Effector memory CD4-positive, alpha-beta T cell (primary cell): ENCODE measurements around the gene NPC2.

ENCODE experiments used
- DNase-seq, 3 donors: peaks; one replicate each; pipeline ENCODE4 v3.0.0-alpha.2; 2020
- H3K27ac ChIP-seq: 2 replicates; pipeline ENCODE4 v1.7.0; 2013; ENCODE audit warnings: mild to moderate bottlenecking, low read length, moderate library complexity; ENCODE audit not compliant: insufficient read depth, poor library complexity, severe bottlenecking
- H3K27me3 ChIP-seq: replicated peaks from 2 replicates; pipeline ENCODE4 v1.7.0; 2013; ENCODE audit warnings: mild to moderate bottlenecking, low read length; ENCODE audit not compliant: insufficient read depth, control insufficient read depth, poor library complexity, severe bottlenecking
- H3K36me3 ChIP-seq: 2 replicates; pipeline ENCODE4 v1.7.0; 2013; ENCODE audit warnings: mild to moderate bottlenecking, low read length, moderate library complexity; ENCODE audit not compliant: control insufficient read depth, insufficient read depth
- H3K4me1 ChIP-seq: 2 replicates; pipeline ENCODE4 v1.7.0; 2013; ENCODE audit warnings: low read length, mild to moderate bottlenecking; ENCODE audit not compliant: control insufficient read depth, insufficient read depth, poor library complexity, severe bottlenecking
- H3K4me3 ChIP-seq: 2 replicates; pipeline ENCODE4 v1.7.0; 2013; ENCODE audit warnings: low read length, low read depth, mild to moderate bottlenecking; ENCODE audit not compliant: insufficient read depth, poor library complexity, severe bottlenecking
- H3K9me3 ChIP-seq: 2 replicates; pipeline ENCODE4 v1.7.0; 2013; ENCODE audit warnings: mild to moderate bottlenecking, low read length, moderate library complexity; ENCODE audit not compliant: control insufficient read depth

Gene NPC2

DNA sequence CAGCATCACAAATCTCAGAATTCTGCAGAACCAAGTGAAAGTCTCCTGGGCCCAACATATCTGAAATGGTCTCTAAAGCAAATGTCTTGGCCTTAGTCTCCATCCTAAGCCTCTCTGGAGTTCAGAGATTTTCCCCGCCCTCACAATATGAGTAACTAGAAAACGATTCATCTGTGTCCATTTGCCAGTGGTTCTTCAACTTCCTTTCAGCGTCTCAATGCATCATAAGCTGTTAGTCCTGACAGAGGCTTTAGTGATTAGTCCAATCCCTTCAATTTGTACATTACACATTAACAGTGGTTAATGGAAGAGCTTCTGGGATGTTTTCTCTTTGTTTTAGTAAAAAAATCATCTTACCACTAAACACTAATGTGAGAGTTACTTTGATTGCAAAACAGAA, 17.4 kb downstream of the NPC2 start:
- no peaks in the 10 kb centered on the region for H3K4me1 ChIP-seq
- peaks cover 13% of the 10 kb centered on the region for H3K36me3 ChIP-seq
- no peak for DNase-seq
- no peaks in the 10 kb centered on the region for H3K9me3 ChIP-seq
- H3K4me3 ChIP-seq, result no peak overlapping the region
- H3K27me3 ChIP-seq, result no peaks in the 10 kb centered on the region
- H3K27ac ChIP-seq, result no peak overlapping the region

DNA sequence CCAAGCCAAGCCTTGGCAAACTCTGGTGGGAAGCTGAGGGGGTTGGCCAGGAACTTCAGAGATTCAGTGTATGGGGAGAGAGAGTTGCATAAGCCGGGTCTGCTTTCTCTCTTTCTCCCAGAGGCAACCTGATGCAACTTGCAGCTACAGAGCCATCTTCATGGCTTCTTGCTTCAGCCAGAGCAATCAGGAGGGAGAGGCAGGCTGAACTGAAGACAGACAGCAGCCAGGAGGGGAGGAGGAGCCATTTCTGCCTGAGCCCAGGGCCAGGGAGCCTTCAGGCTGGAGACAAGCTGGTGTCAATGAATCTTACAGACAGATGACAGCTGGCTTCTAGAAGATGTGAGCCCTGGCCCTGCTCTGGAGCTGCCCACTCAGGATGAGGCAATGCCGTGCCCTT, 18.7 kb downstream of the NPC2 start:
- no peak for DNase-seq
- no peak overlapping the region for H3K4me3 ChIP-seq
- peaks cover 3% of the 10 kb centered on the region for H3K36me3 ChIP-seq

DNA sequence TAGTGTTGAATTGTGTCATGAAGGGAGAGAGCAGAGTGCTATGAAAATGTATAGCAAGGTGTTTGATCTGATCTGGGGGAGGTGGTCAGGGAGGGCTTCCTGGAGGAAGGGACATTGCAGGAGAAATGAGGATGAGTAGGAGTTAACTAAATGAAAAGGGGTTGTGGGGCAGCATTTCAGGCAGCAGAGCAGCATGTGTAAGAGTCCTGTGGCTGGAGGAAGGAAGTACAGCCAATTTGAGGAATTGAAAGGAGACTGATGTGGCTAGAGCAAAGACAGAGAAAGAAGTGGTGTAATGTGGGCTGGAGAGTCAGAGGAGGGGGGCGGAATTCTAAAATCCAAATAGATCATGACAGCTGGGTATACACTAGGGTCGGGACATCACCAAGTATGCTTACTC, 20.5 kb downstream of the NPC2 start:
- Histone ChIP-seq H3K36me3 (no peaks in the 10 kb centered on the region), H3K4me3 (no peak overlapping the region), H3K4me1 (no peaks in the 10 kb centered on the region), H3K27ac (no peak overlapping the region), H3K27me3 (no peaks in the 10 kb centered on the region), H3K9me3 (no peaks in the 10 kb centered on the region)
- DNase-seq, result no peak

More for the DNA sequence above, 18.7 kb downstream of the NPC2 start:
- Histone ChIP-seq H3K4me1 (no peaks in the 10 kb centered on the region), H3K27me3 (no peaks in the 10 kb centered on the region), H3K9me3 (no peaks in the 10 kb centered on the region), H3K27ac (no peak overlapping the region)

GRCh38 chr14:74469548-74470518, 23.3 kb downstream of the NPC2 start:
- Histone ChIP-seq H3K27me3 (no peaks in the 10 kb centered on the region), H3K9me3 (no peaks in the 10 kb centered on the region), H3K27ac (no peak overlapping the region), H3K36me3 (no peaks in the 10 kb centered on the region), H3K4me1 (no peaks in the 10 kb centered on the region), H3K4me3 (no peak overlapping the region)
- DNase-seq, result no peak

- no peaks in the 10 kb centered on the region for H3K27me3 ChIP-seq
- H3K36me3 ChIP-seq, result no peaks in the 10 kb centered on the region
- DNase-seq, result no peak
- H3K4me1 ChIP-seq, result no peaks in the 10 kb centered on the region
- no peaks in the 10 kb centered on the region for H3K9me3 ChIP-seq
- no peak overlapping the region for H3K4me3 ChIP-seq
- H3K27ac ChIP-seq, result no peak overlapping the region
Measured at GRCh38 chr14:74468513-74468912, 24.6 kb downstream of the NPC2 start.

DNA sequence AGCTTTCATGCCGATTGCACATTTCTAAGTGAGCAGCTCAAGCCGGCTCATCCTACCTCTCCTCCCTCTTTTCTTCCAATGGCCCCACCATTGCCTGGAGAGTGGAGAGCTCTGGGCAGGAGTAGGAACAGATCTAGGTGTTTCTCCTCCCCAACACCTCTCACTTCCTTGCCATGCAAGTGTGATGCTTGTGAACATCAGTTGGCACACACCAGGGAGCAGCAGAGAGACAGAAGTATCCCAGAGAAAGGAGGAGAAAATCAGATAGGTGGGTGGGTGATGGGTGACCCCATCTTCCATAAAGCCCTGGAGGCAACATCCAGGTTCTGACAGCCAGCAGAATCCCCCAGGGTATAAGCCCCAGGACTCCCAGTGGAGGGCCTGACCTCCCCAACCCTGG, 27.8 kb downstream of the NPC2 start:
- H3K36me3 ChIP-seq, result no peaks in the 10 kb centered on the region
- H3K4me1 ChIP-seq, result no peaks in the 10 kb centered on the region
- no peak for DNase-seq
- no peak overlapping the region for H3K27ac ChIP-seq
- no peaks in the 10 kb centered on the region for H3K27me3 ChIP-seq
- no peaks in the 10 kb centered on the region for H3K9me3 ChIP-seq
- no peak overlapping the region for H3K4me3 ChIP-seq

DNA sequence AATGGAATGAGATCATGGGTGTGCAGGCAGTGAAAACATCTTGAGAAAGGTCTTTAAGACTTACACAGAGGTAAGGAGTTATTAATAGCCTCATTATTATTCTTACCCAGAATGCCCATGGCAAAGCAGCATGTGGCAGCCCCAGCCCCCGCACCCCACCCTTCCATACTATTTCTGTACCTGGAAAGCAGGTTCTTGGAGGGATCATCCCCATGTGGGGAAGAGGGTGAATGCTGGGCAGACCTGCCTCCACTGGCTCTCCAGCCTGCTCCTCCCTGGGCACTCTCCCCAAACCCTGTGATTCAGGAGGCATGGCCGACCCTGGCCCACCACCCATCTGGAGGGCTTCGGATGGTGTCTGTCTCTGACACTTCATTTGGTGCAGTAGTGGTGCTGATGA, 28.3 kb downstream of the NPC2 start:
- Histone ChIP-seq H3K4me1 (no peaks in the 10 kb centered on the region), H3K27me3 (no peaks in the 10 kb centered on the region), H3K36me3 (no peaks in the 10 kb centered on the region), H3K9me3 (no peaks in the 10 kb centered on the region), H3K4me3 (no peak overlapping the region), H3K27ac (no peak overlapping the region)
- DNase-seq, result no peak

- H3K36me3 ChIP-seq, result no peaks in the 10 kb centered on the region
- H3K27me3 ChIP-seq, result no peaks in the 10 kb centered on the region
- no peaks in the 10 kb centered on the region for H3K4me1 ChIP-seq
- DNase-seq, result no peak
- H3K4me3 ChIP-seq, result no peak overlapping the region
- no peaks in the 10 kb centered on the region for H3K9me3 ChIP-seq
- H3K27ac ChIP-seq, result no peak overlapping the region
Measured at GRCh38 chr14:74463697-74464096, 29.4 kb downstream of the NPC2 start.

DNA sequence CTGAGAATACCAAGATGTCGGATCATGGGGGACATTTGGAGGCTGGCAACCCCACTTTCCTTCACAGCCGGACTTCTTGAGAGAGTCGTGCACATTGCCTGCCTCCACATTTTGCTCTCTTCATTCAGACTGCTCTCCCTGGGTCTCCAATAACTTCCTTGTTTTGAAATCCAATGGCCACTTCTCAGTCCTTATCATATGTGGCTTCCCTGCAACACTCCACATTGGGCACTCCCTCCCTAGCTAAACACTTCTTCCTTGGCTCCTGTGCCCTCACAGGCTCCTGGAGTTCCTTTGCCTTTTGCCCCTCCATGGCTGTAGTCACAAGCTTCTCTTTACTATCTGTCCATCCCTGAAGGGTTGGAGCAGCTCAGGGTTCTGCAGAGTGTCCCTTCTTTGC, 30.1 kb downstream of the NPC2 start:
- Histone ChIP-seq H3K4me1 (no peaks in the 10 kb centered on the region), H3K4me3 (no peak overlapping the region), H3K27me3 (no peaks in the 10 kb centered on the region), H3K27ac (no peak overlapping the region), H3K9me3 (no peaks in the 10 kb centered on the region), H3K36me3 (no peaks in the 10 kb centered on the region)
- no peak for DNase-seq

DNA sequence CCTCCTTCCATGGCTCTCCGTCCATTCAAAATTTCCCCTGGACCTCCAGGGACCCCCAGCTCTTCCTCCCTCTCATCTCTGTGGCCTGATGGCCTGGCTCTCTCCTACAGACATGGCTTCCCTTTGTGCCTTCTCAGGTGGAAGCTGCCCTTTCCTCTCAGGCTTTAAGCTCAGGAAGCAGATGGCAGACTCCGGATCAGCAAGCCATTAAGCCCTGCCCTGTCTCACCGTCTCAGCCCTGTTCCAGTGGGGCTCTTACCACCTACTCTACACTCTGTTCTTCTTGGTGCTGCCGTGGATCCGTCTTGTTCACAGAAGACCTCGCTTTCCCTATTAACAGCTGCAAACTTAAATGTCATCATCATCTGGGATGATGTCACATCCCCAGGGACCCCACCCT, 33.1 kb downstream of the NPC2 start:
- Histone ChIP-seq H3K27me3 (no peaks in the 10 kb centered on the region), H3K36me3 (no peaks in the 10 kb centered on the region), H3K27ac (no peak overlapping the region), H3K9me3 (no peaks in the 10 kb centered on the region), H3K4me3 (no peak overlapping the region), H3K4me1 (no peaks in the 10 kb centered on the region)
- DNase-seq, result no peak
